Breast epithelium (tissue), 3 donors: Measurements from ENCODE around the gene PRDX2.

ENCODE experiments used
- POLR2A ChIP-seq: fragments of 450-650 bp; IDR thresholded peaks from one replicate; pipeline ENCODE4 v1.6.1; 2016; ENCODE audit warnings: antibody characterized with exemption, mild to moderate bottlenecking, moderate library complexity
- TF ChIP-seq, protein P1 (sequence below), 3 donors: fragments of 450-650 bp; IDR thresholded peaks; one replicate each; pipeline ENCODE4 v1.5.1; 2016 to 2017; ENCODE audit warnings: antibody characterized with exemption in 3 of 3, mild to moderate bottlenecking in 3 of 3, moderate library complexity in 3 of 3

DNA sequence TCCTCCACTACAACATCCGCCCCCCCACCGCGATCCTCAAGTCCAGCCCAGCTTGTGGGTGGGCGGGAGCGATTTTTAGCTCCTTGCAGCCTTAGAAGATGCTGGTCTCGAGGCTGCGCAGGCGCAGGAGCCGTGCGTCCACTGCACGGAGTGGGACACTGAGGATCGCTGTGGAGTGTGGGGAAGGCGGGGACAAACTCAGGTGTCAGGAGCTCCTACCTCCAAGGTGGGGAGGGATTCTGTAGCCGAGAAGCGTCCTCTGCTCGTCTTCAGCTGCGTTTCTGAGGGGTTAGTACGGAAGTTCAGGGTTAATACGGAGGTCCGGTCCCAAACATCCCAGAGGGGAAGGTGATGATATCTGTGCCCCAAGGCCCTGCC is 33.0 kb upstream of the PRDX2 start, which contains the start of gene RTBDN:
- TF ChIP-seq, protein P1, sequence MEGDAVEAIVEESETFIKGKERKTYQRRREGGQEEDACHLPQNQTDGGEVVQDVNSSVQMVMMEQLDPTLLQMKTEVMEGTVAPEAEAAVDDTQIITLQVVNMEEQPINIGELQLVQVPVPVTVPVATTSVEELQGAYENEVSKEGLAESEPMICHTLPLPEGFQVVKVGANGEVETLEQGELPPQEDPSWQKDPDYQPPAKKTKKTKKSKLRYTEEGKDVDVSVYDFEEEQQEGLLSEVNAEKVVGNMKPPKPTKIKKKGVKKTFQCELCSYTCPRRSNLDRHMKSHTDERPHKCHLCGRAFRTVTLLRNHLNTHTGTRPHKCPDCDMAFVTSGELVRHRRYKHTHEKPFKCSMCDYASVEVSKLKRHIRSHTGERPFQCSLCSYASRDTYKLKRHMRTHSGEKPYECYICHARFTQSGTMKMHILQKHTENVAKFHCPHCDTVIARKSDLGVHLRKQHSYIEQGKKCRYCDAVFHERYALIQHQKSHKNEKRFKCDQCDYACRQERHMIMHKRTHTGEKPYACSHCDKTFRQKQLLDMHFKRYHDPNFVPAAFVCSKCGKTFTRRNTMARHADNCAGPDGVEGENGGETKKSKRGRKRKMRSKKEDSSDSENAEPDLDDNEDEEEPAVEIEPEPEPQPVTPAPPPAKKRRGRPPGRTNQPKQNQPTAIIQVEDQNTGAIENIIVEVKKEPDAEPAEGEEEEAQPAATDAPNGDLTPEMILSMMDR (IDR thresholded peaks at IDR 0.05) = no peak
- no peak for TF ChIP-seq POLR2A
